Vagina (tissue), 2 donors: ENCODE data around the gene COL26A1. TPM values are rescaled to one million over a fixed set of nuclear protein-coding genes. Genes with fewer than 3 reads are reported as not detected.
"Not testable (repeated sequence)": the region's sequence is repeated elsewhere in the genome, so short reads cannot be mapped to it uniquely, and the experiment has no call there.

Source experiments
- DNase-seq, 2 donors: peaks; one replicate each; pipeline ENCODE4 v3.0.0-alpha.2; 2017; ENCODE audit errors: extremely low spot score in 2 of 2
- H3K27ac ChIP-seq: fragments of 200-600 bp; sonication (generic); one replicate; pipeline ENCODE4 v1.5.1; 2019
- H3K27me3 ChIP-seq: fragments of 200-600 bp; sonication (generic); one replicate; pipeline ENCODE4 v1.5.1; 2019
- H3K36me3 ChIP-seq, 2 donors: fragments of 200-600 bp; sonication (generic); one replicate each; pipeline ENCODE4 v1.5.1; 2017 to 2019
- H3K4me1 ChIP-seq: fragments of 200-600 bp; sonication (generic); one replicate; pipeline ENCODE4 v1.5.1; 2019
- H3K4me3 ChIP-seq, 2 donors: fragments of 200-600 bp; sonication (generic); 1 replicate in 1 of 2; 2 replicates in 1 of 2; pipeline ENCODE4 v1.5.1; 2016 to 2019
- H3K9me3 ChIP-seq: fragments of 200-600 bp; sonication (generic); one replicate; pipeline ENCODE4 v1.5.1; 2019
- CTCF ChIP-seq, 3 experiments: fragments of 450-650 bp in 2 of 3; fragments of 200-600 bp in 1 of 3; sonication (generic) in 1 of 3; IDR thresholded peaks; one replicate each; pipeline ENCODE4 v1.5.1; 2017 to 2019; ENCODE audit warnings: antibody characterized with exemption in 3 of 3, mild to moderate bottlenecking in 2 of 3, moderate library complexity in 2 of 3
- POLR2A ChIP-seq, 2 donors: fragments of 450-650 bp; IDR thresholded peaks; one replicate each; pipeline ENCODE4 v1.6.1; 2017; ENCODE audit warnings: antibody characterized with exemption in 2 of 2, mild to moderate bottlenecking in 2 of 2, moderate library complexity in 2 of 2
- POLR2AphosphoS5 ChIP-seq, 2 donors: sonication (generic); formaldehyde crosslinking; IDR thresholded peaks; one replicate each; pipeline ENCODE4 v1.9.0; 2017; ENCODE audit warnings: antibody characterized with exemption in 2 of 2, mild to moderate bottlenecking in 2 of 2, low read depth in 1 of 2; ENCODE audit not compliant: insufficient read depth in 1 of 2
- intact Hi-C: fragments of 100-400 bp; cut with DNase I; formaldehyde crosslinking; loops from one replicate; pipeline ENCODE4 v1.15.1; 2023
- total RNA-seq: library from RNA; depleted of rRNA; stranded (reverse); fragments of >200 nt; gene quantifications from one replicate; pipeline ENCODE4 v1.2.3, GENCODE V29; 2016

COL26A1 gene
- total RNA-seq, 1 donor from 2014 or later: not detected

GRCh38 chr7:101496017-101496416 is 133.3 kb downstream of the COL26A1 start:
- no peak for DNase-seq
- no peaks in the 10 kb centered on the region for H3K4me1 ChIP-seq
- H3K4me3 ChIP-seq: no peak overlapping the region
- no peaks in the 10 kb centered on the region for H3K27me3 ChIP-seq
- intact Hi-C loops: no loop called here
- H3K36me3 ChIP-seq: no peaks in the 10 kb centered on the region
- TF ChIP-seq POLR2A (IDR thresholded peaks at IDR 0.05): no peak
- no peak for TF ChIP-seq CTCF (IDR thresholded peaks at IDR 0.05)
- TF ChIP-seq POLR2AphosphoS5 (IDR thresholded peaks at IDR 0.05; ENCODE audit: insufficient read depth in 1 of 2, low read depth in 1 of 2): no peak
- no peaks in the 10 kb centered on the region for H3K9me3 ChIP-seq
- H3K27ac ChIP-seq: no peak overlapping the region

- Histone ChIP-seq H3K9me3 (no peaks in the 10 kb centered on the region), H3K27ac (no peak overlapping the region), H3K4me1 (no peaks in the 10 kb centered on the region), H3K36me3 (no peaks in the 10 kb centered on the region), H3K4me3 (no peak overlapping the region), H3K27me3 (no peaks in the 10 kb centered on the region)
- intact Hi-C loops: no loop called here
- no peak for DNase-seq
- TF ChIP-seq CTCF (IDR thresholded peaks at IDR 0.05) (no peak), POLR2AphosphoS5 (IDR thresholded peaks at IDR 0.05; ENCODE audit: insufficient read depth in 1 of 2, low read depth in 1 of 2) (no peak), POLR2A (IDR thresholded peaks at IDR 0.05) (no peak)
Measured at GRCh38 chr7:101501351-101501750, 138.7 kb downstream of the COL26A1 start.

GRCh38 chr7:101502466-101503098 is 139.9 kb downstream of the COL26A1 start:
- H3K36me3 ChIP-seq: no peaks in the 10 kb centered on the region
- H3K4me1 ChIP-seq: no peaks in the 10 kb centered on the region
- no peaks in the 10 kb centered on the region for H3K9me3 ChIP-seq
- intact Hi-C loops: no loop called here
- no peak for DNase-seq
- no peak overlapping the region for H3K27ac ChIP-seq
- no peaks in the 10 kb centered on the region for H3K27me3 ChIP-seq
- TF ChIP-seq POLR2A (IDR thresholded peaks at IDR 0.05): no peak
- H3K4me3 ChIP-seq: no peak overlapping the region

GRCh38 chr7:101505510-101505909 is 142.8 kb downstream of the COL26A1 start:
- H3K36me3 ChIP-seq, H3K27me3 ChIP-seq, H3K9me3 ChIP-seq, H3K27ac ChIP-seq, H3K4me1 ChIP-seq, DNase-seq, H3K4me3 ChIP-seq, intact Hi-C loops: not testable (repeated sequence)

- Histone ChIP-seq H3K9me3 (no peaks in the 10 kb centered on the region), H3K4me3 (no peak overlapping the region), H3K4me1 (no peaks in the 10 kb centered on the region), H3K27ac (no peak overlapping the region), H3K27me3 (no peaks in the 10 kb centered on the region), H3K36me3 (no peaks in the 10 kb centered on the region)
- no peak for DNase-seq
- TF ChIP-seq POLR2AphosphoS5 (IDR thresholded peaks at IDR 0.05; ENCODE audit: insufficient read depth in 1 of 2, low read depth in 1 of 2): no peak
- TF ChIP-seq CTCF (IDR thresholded peaks at IDR 0.05): no peak
- no peak for TF ChIP-seq POLR2A (IDR thresholded peaks at IDR 0.05)
- intact Hi-C loops: no loop called here
Measured at GRCh38 chr7:101506531-101506930, 143.9 kb downstream of the COL26A1 start.

GRCh38 chr7:101507327-101507726 is 144.7 kb downstream of the COL26A1 start:
- no peak for DNase-seq
- Histone ChIP-seq H3K9me3 (no peaks in the 10 kb centered on the region), H3K27me3 (no peaks in the 10 kb centered on the region), H3K4me3 (no peak overlapping the region), H3K4me1 (no peaks in the 10 kb centered on the region), H3K36me3 (no peaks in the 10 kb centered on the region), H3K27ac (no peak overlapping the region)
- no peak for TF ChIP-seq POLR2AphosphoS5 (IDR thresholded peaks at IDR 0.05; ENCODE audit: insufficient read depth in 1 of 2, low read depth in 1 of 2)
- no peak for TF ChIP-seq CTCF (IDR thresholded peaks at IDR 0.05)
- no peak for TF ChIP-seq POLR2A (IDR thresholded peaks at IDR 0.05)
- intact Hi-C loops: no loop called here
